Trophoblast cell (in vitro differentiated cells and primary cell): ENCODE data around the gene CABCOCO1.

Experiments used
- DNase-seq, 2 donors: peaks; one replicate each; pipeline ENCODE4 v3.0.0-alpha.2; 2016
- H2AFZ ChIP-seq: 2 replicates; pipeline ENCODE4 v1.6.1; 2013; ENCODE audit warnings: low read length, moderate library complexity, mild to moderate bottlenecking; ENCODE audit not compliant: insufficient read depth, poor library complexity
- H2AK5ac ChIP-seq: 2 replicates; pipeline ENCODE4 v1.6.1; 2013; ENCODE audit warnings: mild to moderate bottlenecking, low read length
- H2BK120ac ChIP-seq: 2 replicates; pipeline ENCODE4 v1.6.1; 2013; ENCODE audit warnings: low read length, mild to moderate bottlenecking, moderate library complexity; ENCODE audit not compliant: insufficient read depth, poor library complexity
- H2BK12ac ChIP-seq: 2 replicates; pipeline ENCODE4 v1.6.1; 2013; ENCODE audit warnings: mild to moderate bottlenecking, low read length, moderate library complexity
- H2BK5ac ChIP-seq: 2 replicates; pipeline ENCODE4 v1.6.1; 2013; ENCODE audit warnings: low read length, low read depth, moderate library complexity, mild to moderate bottlenecking; ENCODE audit not compliant: poor library complexity
- H3K14ac ChIP-seq: 2 replicates; pipeline ENCODE4 v1.6.1; 2013; ENCODE audit warnings: mild to moderate bottlenecking, low read length
- H3K18ac ChIP-seq: 2 replicates; pipeline ENCODE4 v1.6.1; 2013; ENCODE audit warnings: mild to moderate bottlenecking, low read length
- H3K23ac ChIP-seq: 2 replicates; pipeline ENCODE4 v1.6.1; 2013; ENCODE audit warnings: low read length
- H3K27ac ChIP-seq: 2 replicates; pipeline ENCODE4 v1.5.1; 2013; ENCODE audit warnings: low read depth, mild to moderate bottlenecking, inconsistent platforms, low read length, moderate library complexity
- H3K27me3 ChIP-seq: 2 replicates; pipeline ENCODE4 v1.6.1; 2013; ENCODE audit warnings: inconsistent platforms, mild to moderate bottlenecking, low read length, moderate library complexity; ENCODE audit not compliant: insufficient read depth
- H3K36me3 ChIP-seq, 2 experiments: 1 replicate in 1 of 2; 2 replicates in 1 of 2; pipeline ENCODE4 v1.6.1; 2013; ENCODE audit warnings: low read length in 2 of 2, mild to moderate bottlenecking in 2 of 2, moderate library complexity in 1 of 2; ENCODE audit not compliant: insufficient read depth in 2 of 2, control insufficient read depth in 1 of 2
- H3K4ac ChIP-seq: 2 replicates; pipeline ENCODE4 v1.6.1; 2013; ENCODE audit warnings: low read depth, mild to moderate bottlenecking, low read length, moderate library complexity
- H3K4me1 ChIP-seq, 2 experiments: 1 replicate in 1 of 2; 2 replicates in 1 of 2; pipeline ENCODE4 v1.6.1; 2013; ENCODE audit warnings: low read length in 2 of 2, mild to moderate bottlenecking in 2 of 2, moderate library complexity in 1 of 2; ENCODE audit not compliant: insufficient read depth in 2 of 2, control insufficient read depth in 1 of 2
- H3K4me2 ChIP-seq: 2 replicates; pipeline ENCODE4 v1.6.1; 2013; ENCODE audit warnings: inconsistent platforms, mild to moderate bottlenecking, low read length, moderate library complexity
- H3K4me3 ChIP-seq: 2 replicates; pipeline ENCODE4 v1.5.1; 2013; ENCODE audit warnings: mild to moderate bottlenecking, low read depth, low read length, inconsistent platforms
- H3K79me1 ChIP-seq: one replicate; pipeline ENCODE4 v1.6.1; 2013; ENCODE audit warnings: low read length
- H3K79me2 ChIP-seq: 2 replicates; pipeline ENCODE4 v1.6.1; 2013; ENCODE audit warnings: low read length, mild to moderate bottlenecking; ENCODE audit not compliant: control insufficient read depth, insufficient read depth, poor library complexity
- H3K9ac ChIP-seq: 2 replicates; pipeline ENCODE4 v1.6.1; 2013; ENCODE audit warnings: mild to moderate bottlenecking, low read length
- H3K9me3 ChIP-seq: 2 replicates; pipeline ENCODE4 v1.6.1; 2013; ENCODE audit warnings: low read depth, mild to moderate bottlenecking, control low read depth, inconsistent platforms, low read length; ENCODE audit not compliant: insufficient read depth
- H4K12ac ChIP-seq: 2 replicates; pipeline ENCODE4 v1.6.1; 2013; ENCODE audit warnings: low read depth, mild to moderate bottlenecking, low read length, moderate library complexity
- H4K8ac ChIP-seq: 2 replicates; pipeline ENCODE4 v1.6.1; 2013; ENCODE audit warnings: low read depth, mild to moderate bottlenecking, low read length, moderate library complexity
- H4K91ac ChIP-seq: one replicate; pipeline ENCODE4 v1.6.1; 2013; ENCODE audit warnings: low read depth, mild to moderate bottlenecking, low read length, moderate library complexity
- WGBS: extraction: QIAGEN DNeasy Blood & Tissue Kit; methylation state at CpG from one replicate; pipeline ENCODE4 v1.1.7; 2013; ENCODE audit warnings: missing lambda C conversion rate; ENCODE audit not compliant: insufficient read length, insufficient coverage; ENCODE audit errors: extremely low coverage; 5-methylcytosine and 5-hydroxymethylcytosine counted together

CABCOCO1 gene

DNA sequence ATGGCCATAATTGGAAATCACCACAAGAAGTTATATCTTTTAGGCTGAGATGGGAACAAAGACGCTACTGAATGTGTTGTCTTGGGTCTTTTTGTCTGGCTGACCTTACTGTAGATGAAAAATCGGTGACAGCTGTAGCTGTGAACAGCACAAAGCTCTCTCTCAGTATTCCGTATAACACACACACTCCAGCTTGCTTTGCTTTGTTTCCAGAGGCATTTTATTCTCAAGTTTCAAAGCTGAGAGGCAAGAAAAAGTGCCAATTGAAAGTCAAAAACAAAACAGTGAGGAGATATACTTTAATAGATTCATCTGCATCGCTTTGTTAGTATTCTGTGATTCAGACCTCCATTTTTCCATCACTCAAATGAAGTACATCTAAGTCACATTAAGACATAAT lies 39.6 kb upstream of the CABCOCO1 start:
- no peak overlapping the region for H2BK5ac ChIP-seq
- no peak overlapping the region for H2BK12ac ChIP-seq
- H4K91ac ChIP-seq: no peak overlapping the region
- H3K27ac ChIP-seq: no peak overlapping the region
- no CpG with 5 or more reads among the region's 4 CpGs for WGBS
- H3K79me2 ChIP-seq: no peaks in the 10 kb centered on the region
- H2AK5ac ChIP-seq: no peak overlapping the region
- no peak overlapping the region for H3K4ac ChIP-seq
- no peak overlapping the region for H3K4me2 ChIP-seq
- H4K12ac ChIP-seq: no peak overlapping the region
- no peaks in the 10 kb centered on the region for H3K27me3 ChIP-seq
- H2BK120ac ChIP-seq: no peak overlapping the region
- DNase-seq: no peak
- no peaks in the 10 kb centered on the region for H3K36me3 ChIP-seq
- H3K9me3 ChIP-seq: peaks cover 2% of the 10 kb centered on the region
- no peak overlapping the region for H4K8ac ChIP-seq
- H3K4me3 ChIP-seq: no peak overlapping the region
- no peak overlapping the region for H3K18ac ChIP-seq
- H3K23ac ChIP-seq: no peak overlapping the region
- no peak overlapping the region for H2AFZ ChIP-seq
- H3K4me1 ChIP-seq: no peaks in the 10 kb centered on the region
- no peaks in the 10 kb centered on the region for H3K79me1 ChIP-seq
- H3K9ac ChIP-seq: no peak overlapping the region
- H3K14ac ChIP-seq: no peak overlapping the region

DNA sequence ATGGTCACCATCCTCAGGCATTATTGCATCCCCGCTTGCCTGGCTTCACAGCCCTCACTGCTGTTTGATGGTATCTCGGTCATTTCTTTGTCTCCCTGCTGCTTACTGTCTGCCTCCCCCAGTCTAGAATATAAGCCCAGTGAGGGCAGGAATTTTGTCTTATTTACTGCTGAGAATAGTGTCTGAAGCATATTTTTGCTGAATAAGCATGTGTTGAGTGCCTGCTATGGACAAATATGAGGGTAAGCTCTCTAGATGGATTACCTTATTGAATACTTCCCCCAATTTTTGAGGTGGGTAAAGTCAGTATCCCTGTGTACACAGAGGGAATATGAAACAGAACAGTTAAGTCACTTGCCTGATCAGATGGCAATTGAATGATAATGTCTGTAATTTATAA lies 36.5 kb upstream of the CABCOCO1 start:
- Histone ChIP-seq H2BK12ac (no peak overlapping the region), H3K4me2 (no peak overlapping the region), H3K79me2 (no peaks in the 10 kb centered on the region), H3K9ac (no peak overlapping the region), H2BK5ac (no peak overlapping the region), H3K4me1 (no peaks in the 10 kb centered on the region), H2AFZ (no peak overlapping the region), H3K4ac (no peak overlapping the region), H2BK120ac (no peak overlapping the region), H3K36me3 (no peaks in the 10 kb centered on the region), H3K27ac (no peak overlapping the region), H3K27me3 (no peaks in the 10 kb centered on the region), H4K12ac (no peak overlapping the region), H3K23ac (no peak overlapping the region), H2AK5ac (no peak overlapping the region), H3K18ac (no peak overlapping the region), H3K9me3 (peaks cover 2% of the 10 kb centered on the region), H4K8ac (no peak overlapping the region), H3K79me1 (no peaks in the 10 kb centered on the region), H4K91ac (no peak overlapping the region), H3K14ac (no peak overlapping the region), H3K4me3 (no peak overlapping the region)
- no CpG with 5 or more reads among the region's 2 CpGs for WGBS
- DNase-seq: no peak

DNA sequence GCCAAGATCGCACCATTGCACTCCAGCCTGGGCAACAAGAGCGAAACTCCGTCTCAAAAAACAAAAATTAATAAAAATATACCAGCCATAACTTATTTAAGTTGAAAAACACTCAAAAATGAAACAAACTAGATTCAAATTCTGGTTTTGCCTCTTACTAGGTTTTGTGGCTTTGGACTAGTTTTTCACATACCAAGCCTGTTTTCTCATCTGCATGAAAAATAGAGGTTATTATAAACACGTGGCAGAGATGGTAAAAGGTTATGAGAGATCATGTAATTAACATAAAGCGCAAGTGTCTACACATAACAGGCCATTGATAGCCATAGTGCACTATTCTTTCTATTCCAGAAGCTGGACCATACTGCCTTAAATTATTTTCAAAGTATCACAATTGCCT lies 35.5 kb upstream of the CABCOCO1 start:
- Histone ChIP-seq H4K8ac (no peak overlapping the region), H3K4me1 (no peaks in the 10 kb centered on the region), H4K12ac (no peak overlapping the region), H3K4ac (no peak overlapping the region), H3K9me3 (peaks cover 2% of the 10 kb centered on the region), H3K27me3 (no peaks in the 10 kb centered on the region), H3K14ac (no peak overlapping the region), H4K91ac (no peak overlapping the region), H3K23ac (no peak overlapping the region), H3K27ac (no peak overlapping the region), H3K79me2 (no peaks in the 10 kb centered on the region), H3K4me3 (no peak overlapping the region), H3K9ac (no peak overlapping the region), H2BK120ac (no peak overlapping the region), H2BK5ac (no peak overlapping the region), H3K18ac (no peak overlapping the region), H3K79me1 (no peaks in the 10 kb centered on the region), H2AFZ (no peak overlapping the region), H3K36me3 (no peaks in the 10 kb centered on the region), H3K4me2 (no peak overlapping the region), H2BK12ac (no peak overlapping the region), H2AK5ac (no peak overlapping the region)
- no peak for DNase-seq
- WGBS: no CpG with 5 or more reads among the region's 5 CpGs

DNA sequence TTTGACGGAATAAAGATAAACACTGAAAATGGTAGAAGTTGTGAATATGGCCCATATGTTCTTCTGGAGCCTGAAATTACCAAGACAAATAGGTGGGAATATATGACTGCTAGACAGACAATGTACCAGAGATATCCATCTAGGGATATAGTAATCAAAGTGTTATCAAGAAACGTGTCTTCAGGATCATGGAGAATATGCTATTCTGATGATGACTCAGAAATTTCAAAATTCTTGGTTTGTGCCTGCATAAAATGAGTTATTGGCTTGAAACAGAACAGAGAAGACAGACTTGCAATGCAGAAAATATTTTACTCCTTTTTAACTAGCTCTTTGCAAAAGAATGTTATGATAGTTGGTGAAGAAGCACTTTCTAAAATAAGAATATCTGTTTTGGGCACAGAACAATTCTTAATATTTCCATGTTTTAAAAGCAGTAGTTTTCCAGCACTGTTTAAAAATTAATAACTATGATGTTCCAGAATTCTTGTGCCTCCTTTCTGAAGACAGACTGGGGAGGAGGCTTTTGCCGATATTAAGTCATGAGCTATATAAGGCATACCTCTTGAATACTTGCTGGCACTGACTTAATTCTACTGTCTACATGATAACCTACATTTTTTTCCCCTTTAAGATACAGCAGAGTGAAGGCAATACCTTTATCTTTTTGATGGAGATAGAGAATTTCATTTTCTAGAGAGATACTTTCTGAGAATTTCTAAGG lies 34.4 kb upstream of the CABCOCO1 start:
- no peak overlapping the region for H3K18ac ChIP-seq
- DNase-seq: peak; percentile 14 to 94
- no peak overlapping the region for H2AK5ac ChIP-seq
- H2BK120ac ChIP-seq: no peak overlapping the region
- no peak overlapping the region for H2BK12ac ChIP-seq
- H3K14ac ChIP-seq: no peak overlapping the region
- no peak overlapping the region for H2BK5ac ChIP-seq
- no peak overlapping the region for H3K27ac ChIP-seq
- H3K4me2 ChIP-seq: no peak overlapping the region
- H3K27me3 ChIP-seq: no peaks in the 10 kb centered on the region
- H4K8ac ChIP-seq: no peak overlapping the region
- H3K36me3 ChIP-seq: no peaks in the 10 kb centered on the region
- H3K23ac ChIP-seq: no peak overlapping the region
- no peak overlapping the region for H3K4me3 ChIP-seq
- H3K79me2 ChIP-seq: no peaks in the 10 kb centered on the region
- H4K12ac ChIP-seq: no peak overlapping the region
- H4K91ac ChIP-seq: no peak overlapping the region
- H3K4me1 ChIP-seq: no peaks in the 10 kb centered on the region
- H3K9ac ChIP-seq: no peak overlapping the region
- H3K4ac ChIP-seq: no peak overlapping the region
- WGBS: no CpG with 5 or more reads among the region's 3 CpGs
- H3K79me1 ChIP-seq: no peaks in the 10 kb centered on the region
- no peak overlapping the region for H2AFZ ChIP-seq
- peaks cover 2% of the 10 kb centered on the region for H3K9me3 ChIP-seq
